GM18505 (cell line): ENCODE results near the gene DOCK9.

Experiments
- ATAC-seq: cut with Tn5 transposase; IDR thresholded peaks from one replicate; pipeline ENCODE4 v1.9.1; 2021; ENCODE audit not compliant: unreplicated experiment
- POLR2A ChIP-seq: IDR thresholded peaks from 4 replicates; pipeline ENCODE4 v1.6.1; 2011; ENCODE audit warnings: borderline replicate concordance; ENCODE audit not compliant: insufficient read depth, insufficient read length; ENCODE audit errors: extremely low read depth

Gene DOCK9

DNA sequence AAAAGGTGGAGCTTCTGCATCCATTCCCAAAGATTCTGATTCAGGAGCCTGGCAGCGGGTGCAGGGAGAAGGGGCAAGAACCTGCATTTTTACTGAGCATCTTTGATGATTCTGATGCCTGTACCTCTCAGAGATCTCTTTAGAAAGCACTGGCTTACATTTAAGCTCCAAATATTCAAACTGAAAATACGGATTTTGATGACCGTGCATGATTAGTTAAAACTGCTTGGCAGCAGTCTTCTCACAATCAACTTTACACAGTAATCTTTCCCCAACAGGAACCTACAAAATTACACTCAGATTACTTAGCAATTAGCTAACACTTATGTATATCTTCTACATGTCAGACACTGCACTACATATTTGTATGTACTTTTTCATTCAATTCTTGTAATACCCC, 108.9 kb downstream of the DOCK9 start:
- no peak for TF ChIP-seq POLR2A
- no peak for ATAC-seq

DNA sequence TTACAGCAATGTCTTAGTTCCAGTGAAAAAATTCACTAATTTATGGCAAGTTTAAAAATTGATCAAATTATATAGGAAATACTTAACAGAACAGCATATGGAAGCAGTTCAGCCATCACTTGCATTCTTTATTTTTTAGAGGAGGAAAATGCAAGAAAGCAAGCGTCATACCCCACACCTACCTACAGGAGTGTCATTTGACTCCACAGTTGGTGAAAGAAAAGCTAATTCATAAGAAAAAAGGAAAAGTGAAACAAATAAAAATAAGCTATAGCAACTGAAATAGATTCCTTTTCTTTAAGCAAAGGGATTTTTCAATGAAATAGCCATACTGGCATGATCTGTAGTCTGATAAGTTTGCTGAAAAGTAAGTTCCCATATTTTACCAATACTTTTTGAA, 111.0 kb downstream of the DOCK9 start:
- ATAC-seq = no peak
- TF ChIP-seq POLR2A = no peak

DNA sequence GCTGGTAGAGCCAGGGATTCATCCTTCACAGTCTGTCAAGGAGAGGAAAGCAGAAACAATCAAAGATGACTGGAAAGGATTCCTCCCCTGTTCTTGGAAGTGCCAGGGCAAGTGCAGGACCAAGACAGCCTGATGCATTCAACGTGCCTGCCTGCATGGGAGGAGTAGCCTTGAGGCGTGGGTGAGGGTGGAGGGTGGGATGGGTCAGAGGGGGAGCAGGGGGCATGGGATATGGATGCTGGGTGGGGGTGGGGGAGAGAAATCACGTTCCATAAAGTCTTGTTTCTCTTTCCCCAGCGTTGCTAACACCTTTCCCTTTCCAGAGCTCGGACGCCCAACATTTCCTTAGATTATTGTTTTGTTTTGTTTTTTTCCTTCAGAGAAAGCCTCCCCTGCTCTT, 117.4 kb downstream of the DOCK9 start:
- no peak for TF ChIP-seq POLR2A
- no peak for ATAC-seq

DNA sequence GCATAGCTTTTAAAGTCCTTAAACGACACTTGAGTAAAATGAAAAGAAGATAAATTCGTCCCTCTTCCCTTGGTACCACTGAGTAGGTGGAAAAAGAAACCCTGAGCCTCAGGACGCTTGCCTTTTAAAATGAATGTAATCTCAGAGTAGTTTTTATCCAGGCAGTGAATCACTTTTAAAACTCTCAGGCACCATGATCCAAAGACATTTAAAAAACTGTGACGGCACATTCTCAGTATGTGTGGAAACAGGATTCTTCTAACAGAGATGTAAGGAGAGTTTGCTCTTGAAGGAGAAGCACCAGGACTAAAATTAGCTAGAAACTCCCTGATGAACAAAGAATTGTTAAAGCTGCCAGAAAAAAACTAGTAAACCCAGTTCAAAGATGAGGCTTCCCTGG, 119.7 kb downstream of the DOCK9 start:
- no peak for TF ChIP-seq POLR2A
- no peak for ATAC-seq

DNA sequence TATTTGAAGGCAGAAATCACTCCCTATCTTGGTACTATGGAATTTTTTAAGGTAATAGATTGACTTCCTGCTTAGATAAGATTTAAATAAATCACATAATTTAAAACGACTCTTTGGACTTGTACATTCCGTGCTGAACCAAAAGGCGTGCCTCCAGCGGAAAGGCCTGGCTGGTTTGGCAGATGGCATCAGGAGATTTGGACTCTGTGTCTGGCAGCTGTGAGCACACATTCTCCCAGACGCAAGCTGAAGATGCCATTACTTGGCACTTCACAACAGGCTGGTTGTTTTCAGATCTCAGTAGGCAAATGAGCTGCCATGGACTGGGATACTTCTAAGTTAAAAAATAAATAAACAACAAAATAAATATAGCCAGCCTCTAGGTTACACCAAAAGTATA, 120.9 kb downstream of the DOCK9 start:
- TF ChIP-seq POLR2A = no peak
- ATAC-seq = no peak

DNA sequence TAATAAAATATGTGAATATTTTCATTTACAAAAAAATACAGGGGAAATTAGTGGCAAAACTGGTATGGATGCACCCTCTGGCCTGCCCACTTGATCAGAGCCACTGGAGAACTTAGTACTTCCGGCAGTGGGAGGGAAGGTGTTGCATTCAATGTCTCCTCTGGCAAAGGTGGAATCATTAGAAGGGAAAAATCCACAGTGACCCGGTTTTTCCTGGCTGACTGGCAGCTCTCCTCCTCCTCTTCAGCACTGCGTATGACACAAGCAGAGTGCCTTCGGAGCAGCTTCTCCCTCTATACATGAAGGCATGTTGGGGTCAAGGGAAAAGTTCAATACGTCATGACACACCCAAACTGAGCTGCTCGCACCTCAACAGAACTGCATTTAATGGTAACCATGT, 123.4 kb downstream of the DOCK9 start:
- TF ChIP-seq POLR2A = no peak
- no peak for ATAC-seq

DNA sequence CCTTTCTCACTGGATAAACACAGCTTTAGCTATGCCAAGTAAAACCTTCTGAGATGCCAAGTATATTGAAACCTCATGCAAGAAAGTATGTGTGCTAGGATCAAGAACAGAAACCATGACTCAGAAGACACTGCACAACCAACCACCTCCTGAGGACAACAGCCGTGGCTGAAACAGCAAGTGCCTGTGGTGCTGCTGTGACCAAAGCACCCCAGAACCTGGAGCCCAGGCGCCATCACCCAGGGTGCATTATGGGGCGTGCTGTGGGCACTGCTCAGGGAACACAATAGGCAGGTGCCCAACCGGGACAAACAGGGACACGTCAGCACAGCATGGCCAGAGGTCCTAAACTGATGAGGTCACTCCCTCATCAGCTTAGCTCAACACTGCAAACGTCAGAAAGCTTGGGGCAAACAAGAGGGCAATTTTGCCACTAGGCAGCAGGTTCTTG, 124.1 kb downstream of the DOCK9 start:
- ATAC-seq = peak; percentile 99
- TF ChIP-seq POLR2A = no peak

DNA sequence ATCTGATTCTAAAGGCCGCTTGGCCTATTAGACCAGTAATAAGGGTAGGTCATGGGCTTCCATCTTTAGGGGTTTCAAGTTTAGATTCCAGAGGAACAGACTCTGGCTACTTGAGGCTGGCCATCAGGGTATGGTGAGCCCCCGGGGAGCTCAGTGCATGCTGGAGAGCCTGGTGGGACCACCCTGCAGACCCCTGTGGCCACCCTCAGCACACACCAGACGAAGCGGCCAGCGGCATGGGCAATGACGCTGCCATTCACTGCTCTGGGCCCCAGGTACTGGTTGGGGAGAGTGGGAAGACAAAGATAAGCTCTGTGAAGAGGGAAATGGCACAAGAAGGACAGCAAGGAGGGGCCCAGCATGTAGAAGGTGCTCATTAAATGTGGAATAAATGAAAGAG, 126.6 kb downstream of the DOCK9 start:
- ATAC-seq = no peak
- TF ChIP-seq POLR2A = no peak

DNA sequence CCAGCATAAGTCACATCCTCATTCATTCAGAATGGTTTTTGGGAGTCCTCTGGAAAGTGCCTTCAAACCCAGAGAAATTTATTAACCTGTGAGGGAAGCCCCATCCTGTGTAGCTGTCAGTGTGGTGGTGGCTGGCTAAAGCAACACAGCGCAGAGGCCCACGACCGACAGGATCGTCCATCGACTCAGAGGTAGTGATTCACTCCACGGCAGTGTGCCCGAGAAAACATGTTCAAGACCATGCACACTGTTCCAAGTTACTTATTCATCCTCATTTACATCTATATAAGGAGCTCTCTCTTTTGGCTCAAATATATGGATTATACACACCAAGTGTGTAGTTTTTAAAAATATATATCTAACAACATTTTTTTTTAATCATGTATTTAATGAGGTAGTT, 129.1 kb downstream of the DOCK9 start:
- ATAC-seq = no peak
- TF ChIP-seq POLR2A = no peak

DNA sequence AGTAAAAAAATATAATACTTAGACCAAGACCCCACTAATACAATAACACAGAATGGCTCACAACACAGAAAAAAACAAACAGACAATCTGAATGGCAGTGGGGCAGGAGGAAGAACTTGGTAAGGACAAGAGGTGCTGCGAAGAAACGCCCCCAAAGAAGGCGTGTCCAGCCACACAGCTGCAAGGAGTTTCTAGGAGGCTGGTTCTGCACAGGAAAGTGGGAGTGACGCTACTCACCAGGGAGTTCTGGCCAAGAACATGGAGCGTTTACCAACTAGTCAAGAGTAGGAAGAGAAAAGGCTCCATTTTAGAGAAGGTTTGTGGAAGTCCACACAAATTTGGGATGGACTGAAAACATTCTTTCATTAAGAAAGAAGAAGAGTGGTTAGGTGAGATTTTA, 130.1 kb downstream of the DOCK9 start:
- ATAC-seq = no peak
- no peak for TF ChIP-seq POLR2A

DNA sequence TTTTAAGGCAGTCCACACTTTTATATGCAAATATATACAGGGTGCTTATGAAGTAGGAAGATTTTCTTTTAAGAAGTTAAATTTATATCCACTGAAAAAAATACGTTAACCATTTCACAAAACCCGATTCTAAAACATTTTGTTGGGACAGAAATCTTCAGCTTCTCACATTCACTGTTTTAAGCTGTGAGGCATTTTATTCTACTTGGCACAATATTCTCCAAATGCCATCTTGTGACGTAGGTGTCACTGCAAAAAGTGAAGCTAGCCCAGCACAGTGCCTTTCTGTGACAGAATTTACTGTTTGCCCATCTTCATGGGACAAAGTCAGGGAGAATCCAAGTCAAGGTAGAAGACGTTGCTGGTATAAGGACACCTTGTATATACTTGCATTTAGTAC, 130.9 kb downstream of the DOCK9 start:
- ATAC-seq = no peak
- no peak for TF ChIP-seq POLR2A

DNA sequence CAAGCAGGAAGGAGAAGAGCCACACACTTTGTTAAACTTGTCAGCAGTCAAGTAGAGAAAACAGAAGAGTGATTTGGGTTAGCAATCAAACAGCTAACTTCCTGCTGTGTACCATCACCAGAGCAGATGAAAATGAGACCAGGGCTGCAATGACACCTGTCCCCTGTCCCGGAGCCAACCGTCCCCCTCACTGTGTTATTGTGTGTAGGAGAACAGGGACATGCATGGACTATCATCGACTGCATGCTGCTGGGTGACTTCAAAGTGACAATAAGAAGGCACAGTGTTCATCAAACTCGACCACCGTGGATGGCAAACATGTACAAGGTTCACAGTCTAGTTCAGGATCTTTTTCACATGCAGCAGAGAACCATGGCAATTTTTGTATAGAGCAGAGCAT, 131.3 kb downstream of the DOCK9 start:
- no peak for ATAC-seq
- TF ChIP-seq POLR2A = no peak

DNA sequence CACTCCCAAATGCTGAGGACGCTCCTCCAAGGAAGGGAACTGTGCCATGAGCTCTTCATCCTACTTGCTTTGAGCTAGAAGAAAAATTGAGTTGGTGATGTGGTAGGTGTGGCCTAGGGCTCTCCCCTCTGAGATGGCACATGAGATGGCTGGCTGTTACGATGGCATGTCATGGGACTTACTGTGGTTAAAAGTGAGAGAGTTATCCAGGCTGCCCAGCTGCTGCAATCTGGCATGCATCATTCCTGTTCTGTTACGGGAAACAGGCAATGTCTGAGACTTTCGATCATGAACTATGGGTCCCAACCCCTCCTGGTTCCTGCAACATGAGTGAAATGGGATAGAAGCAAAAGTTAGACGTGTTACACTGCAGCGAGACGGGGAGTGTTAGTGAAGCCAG, 132.1 kb downstream of the DOCK9 start:
- TF ChIP-seq POLR2A = no peak

DNA sequence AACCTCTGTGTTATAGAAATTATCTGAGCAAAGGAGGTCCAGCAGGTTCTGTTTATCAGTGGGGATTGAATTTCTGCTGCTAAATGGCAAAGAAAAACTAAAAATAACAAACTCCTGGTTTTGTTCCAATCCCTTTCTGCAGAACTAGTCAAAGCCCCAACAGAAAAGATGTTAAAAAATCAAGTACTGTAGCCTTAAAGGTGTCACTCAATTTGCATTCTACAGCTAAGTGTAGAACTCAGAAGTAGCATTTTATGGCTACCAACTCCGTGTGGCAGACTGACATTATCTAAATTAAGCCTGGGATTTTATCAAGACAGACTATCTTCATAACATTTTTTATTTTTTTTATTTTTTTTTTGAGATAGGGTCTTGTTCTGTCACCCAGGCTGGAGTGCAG, 133.8 kb downstream of the DOCK9 start:
- no peak for TF ChIP-seq POLR2A
- ATAC-seq = no peak

More for the DNA sequence above, 132.1 kb downstream of the DOCK9 start:
- no peak for ATAC-seq

DNA sequence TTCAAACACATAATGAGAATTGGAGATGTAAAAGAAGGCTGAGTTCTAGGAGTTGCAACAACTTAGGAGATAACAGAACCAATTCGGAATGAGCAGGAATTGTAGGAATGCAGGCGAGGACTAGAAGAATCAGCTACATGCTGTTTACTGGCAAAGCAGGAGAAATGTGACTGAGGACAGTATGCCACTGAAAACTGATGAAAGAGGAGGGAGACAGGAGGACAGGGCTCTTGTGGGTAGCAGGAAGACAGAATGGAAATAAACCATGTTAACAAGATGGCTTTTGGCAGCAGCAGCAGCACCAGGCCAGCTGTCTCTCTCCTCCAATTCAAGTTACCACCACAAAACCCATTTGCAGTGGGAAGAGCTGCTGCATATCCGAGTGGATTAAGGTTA, 134.4 kb downstream of the DOCK9 start:
- no peak for ATAC-seq
- no peak for TF ChIP-seq POLR2A
